Heart left ventricle (tissue), 16 donors: ENCODE results near the gene LRRTM4. TPM values are rescaled to one million over a fixed set of nuclear protein-coding genes. Genes with fewer than 3 reads are reported as not detected.
A peak's percentile ranks its signal among the peaks of the same experiment; 100 is the strongest.

Experiments
- ATAC-seq, 4 donors: fragments of 200-7000 bp; cut with Tn5 transposase; one replicate each; pipeline ENCODE4 v1.9.1; 2020 to 2022; ENCODE audit warnings: moderate library complexity in 4 of 4, mild to moderate bottlenecking in 3 of 4, moderate number of reproducible peaks in 1 of 4
- DNase-seq, 5 donors: peaks; one replicate each; pipeline ENCODE4 v3.0.0-alpha.2; 2020
- H3K27ac ChIP-seq, 12 donors: fragments of 200-600 bp; sonication (generic) in 4 of 12; one replicate each; pipeline versions ENCODE4 v1.5.0 to v1.8.0; 2016 to 2022; ENCODE audit warnings: mild to moderate bottlenecking in 2 of 12
- H3K27me3 ChIP-seq, 9 donors: fragments of 200-600 bp; sonication (generic) in 2 of 9; one replicate each; pipeline versions ENCODE4 v1.5.1 to v1.8.0; 2016 to 2022; ENCODE audit warnings: mild to moderate bottlenecking in 3 of 9
- H3K36me3 ChIP-seq, 9 donors: fragments of 200-600 bp; sonication (generic) in 2 of 9; one replicate each; pipeline versions ENCODE4 v1.5.0 to v1.8.0; 2018 to 2022; ENCODE audit warnings: mild to moderate bottlenecking in 2 of 9
- H3K4me1 ChIP-seq, 12 donors: fragments of 200-600 bp; sonication (generic) in 4 of 12; one replicate each; pipeline versions ENCODE4 v1.5.0 to v1.8.0; 2016 to 2022; ENCODE audit warnings: mild to moderate bottlenecking in 3 of 12
- H3K4me3 ChIP-seq, 12 donors: fragments of 200-600 bp; sonication (generic) in 4 of 12; one replicate each; pipeline versions ENCODE4 v1.5.0 to v1.8.0; 2017 to 2022; ENCODE audit warnings: mild to moderate bottlenecking in 9 of 12, moderate library complexity in 4 of 12
- H3K9me3 ChIP-seq, 12 donors: fragments of 200-600 bp; sonication (generic) in 4 of 12; one replicate each; pipeline versions ENCODE4 v1.5.0 to v1.8.0; 2016 to 2022; ENCODE audit warnings: mild to moderate bottlenecking in 1 of 12
- CTCF ChIP-seq, 12 donors: fragments of 200-600 bp; sonication (generic) in 4 of 12; IDR thresholded peaks; one replicate each; pipeline versions ENCODE4 v1.5.0 to v1.8.0; 2018 to 2022; ENCODE audit warnings: antibody characterized with exemption in 12 of 12, mild to moderate bottlenecking in 5 of 12
- POLR2A ChIP-seq, 2 donors: fragments of 450-650 bp; IDR thresholded peaks; one replicate each; pipeline ENCODE4 v1.6.1; 2017; ENCODE audit warnings: antibody characterized with exemption in 2 of 2, mild to moderate bottlenecking in 2 of 2, moderate library complexity in 2 of 2
- WGBS, 4 donors: extraction: QIAGEN DNeasy Blood & Tissue Kit in 2 of 4; methylation state at CpG; one replicate each; pipeline versions ENCODE4 v1.1.5 to v1.1.7; 2013 to 2018; 5-methylcytosine and 5-hydroxymethylcytosine counted together
- intact Hi-C, 10 donors: fragments of 100-400 bp; cut with DNase I; formaldehyde crosslinking; loops; one replicate each; pipeline versions ENCODE4 v1.11.1 to v1.14.2; 2022
- polyA plus RNA-seq, 2 donors: library from polyadenylated mRNA; stranded (reverse); fragments of 200-250 nt; gene quantifications; one replicate each; pipeline ENCODE4 v1.2.3, GENCODE V29; 2013
- total RNA-seq, 9 donors: library from RNA; depleted of rRNA in 2 of 9; stranded (reverse); fragments of >200 nt in 2 of 9; fragmentation: NEBNext Ultra II Directional in 3 of 9; extraction: Animal tissue kit (Norgen Biotek cat#: 25700) in 3 of 9; gene quantifications; one replicate each; pipeline versions ENCODE4 v1.1.0 to v1.2.4, GENCODE V29; 2016 to 2023
- donor health status: ischemic (EF 13 %, LVEDD 7.1; RV severe dilation, severe dysfunction).
- donor health status: healthy with polysubstance abuse.
- donor health status: DM: no; HTN: yes; CAD: no.
- donor health status: DM: no; HTN: no; CAD: no.
- donor health status: ischemic (EF 25% LVEDD 6.9; RV normal size, moderate dysfunction).
- donor health status: ischemic (EF 25% LVEDD 5.7; RV mildly dilated, moderate dysfunction).
- donor health status: healthy.
- donor health status: DM: yes; HTN: yes; CAD: no.
- donor health status: ischemic (EF 35%, LVEDD 5.7; RV mildly dilated, moderate dysfunction).
- donor health status: nonischemic (EF 11% LVEDD 7.7; RV severe dilation, severe dysfunction).
- donor health status: DM: yes; HTN: yes; CAD: no.
- donor health status: PGD.
- donor health status: ischemic (EF 29% LVEDD 5.4; RV normal size, mild dysfunction).
- donor health status: nonischemic (EF 23%, LVEDD 6.1; RV moderate dilation, normal function).

The LRRTM4 gene
- total and polyA plus RNA-seq, 11 donors: 0.15 to 1.3 (median 0.50) TPM; not detected in 1

- ATAC-seq (no peak), DNase-seq (no peak)
- H3K4me3 ChIP-seq: no peak overlapping the region
- intact Hi-C loops: no loop called here
- WGBS, 4 donors: 90 to 99% (median 91%) methylated on average over 1 of the region's 1 CpG
- H3K4me1 ChIP-seq: no peaks in the 10 kb centered on the region
- no peaks in the 10 kb centered on the region for H3K27me3 ChIP-seq
- H3K9me3 ChIP-seq: no peaks in the 10 kb centered on the region
- H3K27ac ChIP-seq: no peak overlapping the region
- no peaks in the 10 kb centered on the region for H3K36me3 ChIP-seq
- TF ChIP-seq CTCF (IDR thresholded peaks at IDR 0.05) (no peak), POLR2A (IDR thresholded peaks at IDR 0.05) (no peak)
Observed at GRCh38 chr2:77508511-77508910, 13.7 kb downstream of the LRRTM4 start.

- TF ChIP-seq POLR2A (IDR thresholded peaks at IDR 0.05) (no peak), CTCF (IDR thresholded peaks at IDR 0.05) (no peak)
- no peak overlapping the region for H3K4me3 ChIP-seq
- H3K36me3 ChIP-seq: no peaks in the 10 kb centered on the region
- ATAC-seq (no peak), DNase-seq (no peak)
- H3K27me3 ChIP-seq: no peaks in the 10 kb centered on the region
- no peaks in the 10 kb centered on the region for H3K9me3 ChIP-seq
- intact Hi-C loops: no loop called here
- H3K4me1 ChIP-seq: no peaks in the 10 kb centered on the region
- no peak overlapping the region for H3K27ac ChIP-seq
- 81 to 87% (median 82%) methylated on average over 6 of the region's 6 CpGs for WGBS, 4 donors
Observed at GRCh38 chr2:77507657-77508056, 14.5 kb downstream of the LRRTM4 start.

- Histone ChIP-seq H3K27ac (no peak overlapping the region), H3K4me1 (no peaks in the 10 kb centered on the region), H3K36me3 (no peaks in the 10 kb centered on the region), H3K9me3 (no peaks in the 10 kb centered on the region), H3K4me3 (no peak overlapping the region), H3K27me3 (no peaks in the 10 kb centered on the region)
- WGBS, 4 donors: 84 to 90% (median 87%) methylated on average over 7 of the region's 7 CpGs
- ATAC-seq (no peak), DNase-seq (peak in 1 of 5 donors; percentile 57)
- intact Hi-C loops: no loop called here
- TF ChIP-seq CTCF (IDR thresholded peaks at IDR 0.05): no peak
- no peak for TF ChIP-seq POLR2A (IDR thresholded peaks at IDR 0.05)
Observed at GRCh38 chr2:77488141-77488540, 34.0 kb downstream of the LRRTM4 start.

GRCh38 chr2:77487074-77487803, 34.9 kb downstream of the LRRTM4 start:
- H3K4me3 ChIP-seq: no peak overlapping the region
- H3K36me3 ChIP-seq: no peaks in the 10 kb centered on the region
- H3K4me1 ChIP-seq: no peaks in the 10 kb centered on the region
- no peak for TF ChIP-seq CTCF (IDR thresholded peaks at IDR 0.05)
- no peak for TF ChIP-seq POLR2A (IDR thresholded peaks at IDR 0.05)
- H3K9me3 ChIP-seq: no peaks in the 10 kb centered on the region
- no peak for ATAC-seq
- H3K27me3 ChIP-seq: no peaks in the 10 kb centered on the region
- 83 to 86% (median 84%) methylated on average over 14 to 15 of the region's 15 CpGs for WGBS, 4 donors
- H3K27ac ChIP-seq: no peak overlapping the region
- intact Hi-C loops: no loop called here
- DNase-seq: no peak
